HG03280 (cell line): ENCODE data around the gene TMEM179.
"Not testable (repeated sequence)": the region's sequence is repeated elsewhere in the genome, so short reads cannot be mapped to it uniquely, and the experiment has no call there.

Experiments
- ATAC-seq: cut with Tn5 transposase; IDR thresholded peaks from one replicate; pipeline ENCODE4 v1.9.1; 2021; ENCODE audit warnings: mild to moderate bottlenecking, moderate library complexity; ENCODE audit not compliant: unreplicated experiment

TMEM179 gene

DNA sequence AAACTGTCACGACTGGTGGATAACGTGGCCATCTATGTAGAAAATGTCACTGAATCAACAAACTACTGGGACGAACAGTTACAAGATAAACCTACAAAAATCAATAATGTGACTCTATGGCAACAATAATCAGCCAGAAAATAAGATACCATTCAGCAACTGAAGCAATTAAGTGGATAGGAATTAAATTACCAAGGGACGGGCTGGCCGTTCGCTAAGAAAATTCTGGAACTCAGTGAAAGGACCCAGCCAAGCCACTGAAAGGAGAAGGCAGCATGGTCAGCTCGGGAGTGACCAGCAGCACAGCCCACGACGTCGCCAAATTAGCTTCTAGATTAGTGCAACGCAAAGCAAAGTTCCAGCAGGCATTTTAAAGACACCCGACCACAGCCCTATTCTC is 33.6 kb upstream of the TMEM179 start:
- no peak for ATAC-seq

DNA sequence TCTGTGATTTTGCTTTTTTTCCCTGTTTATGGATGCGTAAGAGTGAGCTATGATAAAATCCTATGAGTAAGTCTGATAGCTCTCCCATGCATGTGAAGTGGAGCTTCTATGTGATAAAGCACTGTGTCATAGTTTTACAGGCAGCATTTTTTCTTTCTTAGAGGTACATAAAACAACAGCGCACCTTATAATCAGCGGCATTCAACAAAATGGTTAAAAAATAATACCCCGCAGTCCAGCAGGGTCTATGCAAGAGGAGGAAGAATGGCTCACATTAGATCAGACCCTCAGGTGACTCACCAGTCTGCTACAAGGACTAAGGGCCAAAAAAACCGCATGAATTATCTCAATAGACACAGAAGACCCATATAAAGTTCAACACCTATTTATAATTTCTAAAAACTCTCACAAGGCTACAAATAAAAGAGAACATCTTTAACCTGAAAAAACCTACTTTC is 33.0 kb upstream of the TMEM179 start:
- no peak for ATAC-seq

DNA sequence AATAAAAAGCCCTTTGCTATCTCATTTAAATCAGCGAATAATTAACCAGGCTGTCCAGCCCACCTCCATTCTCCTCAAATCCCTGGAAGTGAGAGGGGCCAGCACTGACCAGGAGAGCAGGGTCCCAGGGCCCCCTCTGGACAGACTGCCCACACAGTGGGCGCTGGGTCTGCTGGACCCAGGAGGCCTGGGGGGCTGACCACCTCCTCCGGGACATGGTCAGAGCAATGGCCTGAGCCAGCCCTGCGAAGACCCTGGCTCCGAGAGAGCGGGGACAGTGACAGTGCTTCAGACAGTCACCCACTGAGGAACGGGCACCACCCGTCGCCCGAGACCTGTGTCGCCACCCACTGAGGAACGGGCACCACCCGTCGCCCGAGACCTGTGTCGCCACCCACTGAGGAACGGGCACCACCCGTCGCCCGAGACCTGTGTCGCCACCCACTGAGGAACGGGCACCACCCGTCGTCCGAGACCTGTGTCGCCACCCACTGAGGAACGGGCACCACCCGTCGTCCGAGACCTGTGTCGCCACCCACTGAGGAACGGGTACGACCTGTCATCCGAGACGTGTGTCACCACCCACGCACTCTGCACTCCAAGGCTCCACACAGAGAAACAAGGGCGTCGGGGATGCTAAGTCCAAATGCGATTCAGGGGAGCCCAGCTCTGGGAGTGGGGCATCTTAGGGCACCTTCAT is 32.4 kb upstream of the TMEM179 start:
- ATAC-seq, result not testable (repeated sequence)

DNA sequence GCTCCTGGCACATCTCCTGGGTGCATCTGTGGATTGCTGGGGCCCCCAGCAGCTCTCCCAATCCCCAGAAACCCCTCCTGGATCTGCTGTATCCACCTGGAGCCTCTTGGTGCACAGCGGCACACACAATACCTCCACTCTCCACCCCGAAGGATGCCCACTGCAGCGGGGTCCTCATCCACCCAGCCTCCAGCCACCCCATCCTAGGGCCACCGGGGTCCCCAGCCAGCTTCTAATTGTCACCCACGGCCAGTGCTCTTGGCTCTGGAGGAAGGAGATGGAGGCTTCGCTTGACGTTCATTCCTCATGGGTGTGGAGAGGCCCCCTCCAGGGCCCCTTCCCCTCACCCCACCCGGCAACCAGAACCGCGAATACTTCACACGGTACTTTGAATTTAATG is 31.6 kb upstream of the TMEM179 start:
- ATAC-seq, result no peak

DNA sequence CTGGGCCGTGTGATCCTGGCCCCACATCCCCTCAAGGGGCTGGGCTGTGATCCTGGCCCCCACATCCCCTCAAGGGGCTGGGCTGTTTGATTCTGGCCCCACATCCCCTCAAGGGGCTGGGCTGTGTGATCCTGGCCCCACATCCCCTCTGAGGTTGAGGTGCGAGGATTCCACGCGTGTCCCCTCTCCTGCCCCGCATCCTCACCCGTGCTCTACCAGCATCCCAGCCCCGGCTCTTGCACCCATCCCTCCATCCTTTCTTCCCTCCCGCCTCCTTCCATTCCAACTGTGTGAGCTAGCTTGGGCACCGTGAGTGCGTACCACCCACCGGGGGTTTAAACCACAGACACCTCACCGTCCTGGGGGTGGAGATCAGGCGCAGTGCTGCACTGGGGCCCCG is 31.1 kb upstream of the TMEM179 start:
- no peak for ATAC-seq

DNA sequence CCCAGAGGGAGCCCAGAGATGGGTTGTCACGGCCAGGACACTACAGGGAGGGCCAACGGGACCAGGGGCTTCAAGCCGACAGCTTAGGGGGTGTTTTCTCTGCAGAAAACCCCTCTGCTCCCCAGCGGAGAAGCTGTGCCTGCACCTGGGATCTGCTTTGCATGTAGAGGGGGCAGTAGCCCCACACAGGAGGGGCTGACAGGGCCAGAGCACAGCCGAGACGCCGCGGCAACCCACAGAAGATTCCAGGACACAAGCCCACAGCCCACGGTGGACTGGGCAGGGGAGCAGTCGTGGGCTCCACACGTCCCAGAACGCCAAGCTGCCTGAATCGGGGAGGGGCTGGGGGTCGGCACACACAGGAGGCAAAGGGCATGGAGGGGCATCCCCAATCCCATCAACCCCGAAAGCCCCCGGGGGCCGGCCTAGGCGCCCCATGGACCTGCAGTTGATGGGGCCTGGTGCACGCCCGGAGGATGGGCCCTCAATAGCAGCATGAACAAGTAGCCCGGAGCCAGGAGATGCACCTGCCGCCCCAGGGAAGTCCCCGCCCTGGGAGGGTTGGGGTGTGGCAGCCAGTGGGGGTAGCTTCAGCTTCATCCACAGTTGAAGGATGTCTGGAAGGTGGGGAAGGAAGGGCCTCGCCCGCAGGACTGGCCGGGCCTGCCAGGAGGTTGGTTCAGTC is 30.5 kb upstream of the TMEM179 start:
- ATAC-seq, result no peak

DNA sequence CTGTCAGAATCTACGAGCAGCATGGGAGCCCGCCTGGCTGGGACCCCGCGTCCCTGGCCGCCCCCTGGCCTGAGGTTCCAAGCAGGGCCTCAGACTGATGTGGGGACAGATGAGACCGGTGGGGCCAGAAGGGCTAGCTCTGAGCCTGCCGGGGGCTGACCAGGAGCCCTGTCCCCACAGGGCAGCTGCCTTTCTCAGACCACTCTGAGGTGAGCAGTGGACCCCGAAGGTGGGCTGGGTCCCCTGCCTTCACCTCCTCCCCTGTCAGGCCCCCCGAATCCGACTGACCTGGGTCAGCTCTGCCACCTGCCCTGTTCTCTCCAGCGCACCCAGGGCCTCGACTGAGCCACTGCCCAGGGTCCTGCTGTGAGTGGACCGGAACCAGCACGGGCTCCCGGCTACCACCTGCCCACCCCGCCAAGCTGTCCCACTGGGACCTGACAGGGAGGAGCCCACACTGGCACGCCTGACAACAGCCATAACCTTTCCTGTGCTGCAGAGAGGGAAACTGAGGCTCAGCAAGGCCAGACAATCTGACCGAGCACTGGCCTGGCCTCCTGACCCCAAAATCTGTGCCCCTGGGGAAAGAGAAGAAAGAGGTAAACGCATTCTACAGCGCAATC is 29.7 kb upstream of the TMEM179 start:
- no peak for ATAC-seq

DNA sequence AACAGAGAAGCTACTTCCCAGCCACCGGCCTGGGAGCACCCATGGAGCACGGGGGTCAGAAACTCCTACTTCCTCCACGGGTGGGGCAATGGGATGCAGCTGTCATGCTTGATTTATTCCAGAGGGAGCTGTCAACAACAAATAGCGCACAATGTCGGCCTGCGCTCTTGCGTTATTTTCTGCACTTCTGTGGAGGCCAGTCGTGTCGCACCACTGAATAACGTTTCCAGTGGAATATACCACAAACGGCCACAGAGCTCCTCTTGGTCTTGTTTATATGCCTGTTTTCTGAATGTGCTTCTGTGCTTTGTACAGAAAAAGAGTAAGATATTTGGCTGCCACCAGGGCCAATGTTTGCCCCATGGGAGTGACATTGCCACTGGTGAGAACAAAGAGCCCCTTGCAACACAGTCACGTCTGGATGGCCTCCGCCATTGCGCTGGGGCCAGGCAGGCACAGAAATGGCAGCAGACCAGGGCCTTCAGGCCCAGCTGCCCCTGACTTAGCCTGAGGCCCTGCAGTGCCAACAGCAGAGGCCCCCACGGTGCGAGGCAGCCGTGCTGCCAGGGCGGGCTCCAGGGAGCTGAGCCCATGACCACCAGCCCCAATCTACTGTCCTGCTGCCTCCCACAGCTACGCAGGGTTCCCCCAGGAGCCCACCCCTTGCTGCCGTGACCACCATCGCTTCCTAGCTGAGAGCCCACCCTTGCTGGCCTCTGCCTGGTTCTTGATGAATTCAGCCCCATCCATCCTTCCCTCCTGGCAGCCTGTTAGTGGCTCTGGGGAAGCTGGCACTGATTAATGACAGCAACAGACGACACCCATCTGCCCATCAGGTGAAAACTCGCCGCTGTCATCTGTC is 28.9 kb upstream of the TMEM179 start:
- ATAC-seq, result no peak

DNA sequence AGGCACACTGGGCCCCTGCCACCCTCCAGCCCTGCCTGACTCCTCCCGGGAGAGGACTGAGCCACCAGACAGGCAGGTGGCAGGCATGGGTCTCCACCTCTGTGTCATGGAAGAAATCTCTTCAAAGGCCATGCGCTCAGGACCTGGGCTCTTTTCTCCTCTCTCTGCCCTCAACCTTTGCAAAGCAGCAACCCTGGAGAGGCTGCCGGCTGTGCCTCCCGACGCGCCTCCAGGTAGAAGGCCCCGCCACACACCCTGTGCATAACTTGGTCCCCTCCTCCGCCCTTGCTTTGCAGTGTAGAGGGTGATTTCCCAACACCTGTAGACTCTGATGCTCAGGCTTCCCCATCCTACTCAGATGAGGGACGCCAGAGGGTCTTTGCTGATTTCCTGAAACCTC is 28.2 kb upstream of the TMEM179 start:
- ATAC-seq, result no peak

DNA sequence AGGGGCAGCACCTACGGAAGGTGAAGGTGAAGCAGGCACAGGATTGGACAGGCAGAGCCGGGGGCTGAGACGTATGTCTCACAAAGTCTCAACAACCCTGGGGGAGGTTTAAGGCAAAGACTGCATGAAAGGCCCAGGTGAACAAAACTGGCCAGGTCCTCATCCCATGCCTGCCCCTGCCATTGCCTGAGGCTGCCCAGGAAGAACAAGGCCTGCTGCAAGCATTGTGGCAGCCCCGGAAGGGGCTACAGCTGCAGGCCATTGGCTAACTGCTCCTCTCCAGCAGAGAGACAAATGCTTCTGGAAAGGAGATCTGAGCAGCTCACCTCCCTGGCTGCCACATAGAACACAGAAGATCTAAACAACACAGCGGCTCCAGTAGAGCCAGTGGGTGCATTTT is 20.4 kb upstream of the TMEM179 start:
- no peak for ATAC-seq

DNA sequence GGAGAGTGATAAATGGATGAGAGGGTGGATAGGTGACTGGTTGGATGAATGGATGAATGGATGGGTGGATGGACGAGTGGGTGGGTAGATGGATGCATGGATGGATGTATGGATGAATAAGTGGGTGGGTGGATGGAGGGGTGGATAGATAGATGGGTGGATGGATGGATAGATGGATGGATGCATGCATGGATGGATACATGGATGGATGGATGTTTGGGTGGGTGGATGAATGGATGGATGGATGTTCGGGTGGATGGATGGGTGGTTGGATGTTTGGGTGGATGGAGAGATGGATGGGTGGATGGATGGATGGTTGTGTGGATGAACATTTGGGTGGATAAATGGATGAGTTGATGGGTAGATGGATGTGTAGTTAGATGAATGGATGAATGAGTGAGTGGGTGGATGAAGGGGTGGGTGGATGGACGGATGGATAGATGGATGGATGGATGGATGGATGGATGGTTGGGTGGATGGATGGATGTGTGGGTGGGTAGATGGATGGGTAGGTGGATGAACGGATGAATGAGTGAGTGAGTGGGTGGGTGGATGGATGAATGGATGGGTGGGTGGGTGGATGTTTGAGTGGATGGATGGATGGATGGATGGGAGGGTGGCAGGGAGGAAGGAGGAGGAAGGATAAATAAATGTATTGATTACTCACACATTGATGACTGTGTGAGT is 9.7 kb upstream of the TMEM179 start:
- no peak for ATAC-seq

DNA sequence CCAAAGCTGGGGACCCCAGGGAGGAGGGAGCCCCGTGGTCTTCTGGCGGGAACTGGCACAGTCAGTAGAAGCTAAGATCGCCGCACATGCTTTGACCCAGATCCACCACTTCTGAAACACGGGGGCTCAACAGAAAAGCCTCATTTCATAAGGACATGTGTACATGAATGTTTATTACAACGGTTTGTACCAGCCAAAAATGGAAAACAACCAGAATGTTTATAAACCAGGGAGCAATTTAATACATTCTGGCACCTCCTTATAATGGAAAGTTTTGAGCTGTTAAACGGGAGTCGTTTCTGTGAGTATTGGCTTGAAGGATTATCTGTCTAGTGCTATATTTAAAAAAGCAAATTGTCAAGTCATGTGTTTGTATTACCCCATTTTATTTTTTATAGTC is 7.3 kb upstream of the TMEM179 start:
- no peak for ATAC-seq

DNA sequence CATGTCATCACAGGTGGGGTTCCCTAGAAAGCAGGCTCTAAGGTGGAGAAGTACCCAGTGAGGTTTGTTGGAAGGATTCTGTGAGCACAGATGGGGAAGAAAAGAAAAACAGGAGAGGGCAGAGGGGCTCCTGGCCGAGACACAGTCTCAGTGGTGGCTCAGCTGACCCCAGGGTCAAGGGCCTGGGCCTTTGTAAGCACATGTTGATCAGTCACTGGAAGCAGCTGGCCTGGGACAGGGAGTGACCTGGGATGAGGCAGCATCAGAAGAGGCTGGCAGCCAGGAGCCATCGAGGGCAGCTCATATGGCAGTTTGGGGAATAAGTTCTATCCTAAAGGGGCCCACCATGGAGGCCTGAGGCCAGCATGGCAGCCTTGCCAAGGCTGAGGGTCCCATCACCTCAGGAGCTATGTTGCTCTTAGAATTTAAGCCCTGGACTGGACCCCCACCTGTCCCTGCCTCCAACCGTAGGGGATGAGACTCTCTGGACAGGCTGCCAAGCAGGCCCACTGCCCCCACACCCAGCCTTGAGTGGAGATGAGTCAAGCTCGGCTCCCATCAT is 6.3 kb upstream of the TMEM179 start:
- no peak for ATAC-seq

DNA sequence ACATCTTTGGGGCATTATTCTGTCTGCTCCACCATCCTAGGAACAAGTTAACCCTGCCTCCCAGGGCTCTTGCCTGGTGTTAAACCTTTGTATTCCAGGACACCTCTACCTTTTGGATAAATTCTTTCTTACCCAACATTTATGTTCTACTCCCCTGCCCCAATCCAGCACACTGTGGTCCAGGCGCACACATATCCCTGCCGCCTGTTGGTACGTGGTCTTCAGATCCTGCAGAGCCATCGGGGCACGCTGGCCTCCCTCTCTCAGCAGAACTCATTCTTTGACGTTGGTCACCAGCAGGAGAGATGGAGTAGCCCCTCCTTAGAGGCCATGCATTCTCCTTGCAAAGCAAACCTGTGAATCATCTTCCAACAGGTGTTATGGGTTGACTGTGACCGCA is 5.1 kb upstream of the TMEM179 start:
- no peak for ATAC-seq

DNA sequence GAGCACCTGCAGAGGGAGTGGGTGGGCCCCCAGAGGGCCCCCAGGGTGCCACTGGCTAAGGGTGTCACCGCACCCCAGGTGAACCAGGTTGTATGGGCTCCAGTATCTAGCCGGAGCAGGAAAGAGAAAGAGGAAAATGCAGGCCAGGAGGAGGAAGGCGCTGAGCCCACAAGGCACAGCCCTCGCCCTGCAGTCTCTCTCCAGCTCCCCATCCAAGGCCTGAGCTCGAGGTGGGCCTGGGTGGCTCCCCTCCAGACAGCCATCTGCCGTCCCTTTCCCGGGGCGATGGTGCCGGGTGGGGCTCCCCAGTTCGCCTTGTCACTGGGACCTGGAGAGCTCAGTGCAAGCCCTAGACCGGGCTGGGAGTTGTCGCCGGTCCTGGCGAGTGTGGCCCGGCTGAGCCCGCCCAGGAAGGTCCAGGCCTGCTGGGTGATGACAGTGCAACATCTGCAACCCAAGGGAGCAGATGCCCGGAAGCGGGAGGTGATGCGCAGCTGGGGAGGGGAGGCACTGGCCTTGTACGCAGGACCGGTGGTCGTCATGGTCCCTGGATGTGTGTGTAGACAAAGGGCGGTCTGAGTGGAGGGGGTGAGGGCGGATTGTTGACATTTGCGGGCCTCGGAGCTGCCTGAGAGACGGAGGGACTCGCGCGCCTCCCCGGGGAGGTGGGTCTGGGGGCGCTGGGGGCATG is 716 bp downstream of the TMEM179 start:
- ATAC-seq, result no peak

DNA sequence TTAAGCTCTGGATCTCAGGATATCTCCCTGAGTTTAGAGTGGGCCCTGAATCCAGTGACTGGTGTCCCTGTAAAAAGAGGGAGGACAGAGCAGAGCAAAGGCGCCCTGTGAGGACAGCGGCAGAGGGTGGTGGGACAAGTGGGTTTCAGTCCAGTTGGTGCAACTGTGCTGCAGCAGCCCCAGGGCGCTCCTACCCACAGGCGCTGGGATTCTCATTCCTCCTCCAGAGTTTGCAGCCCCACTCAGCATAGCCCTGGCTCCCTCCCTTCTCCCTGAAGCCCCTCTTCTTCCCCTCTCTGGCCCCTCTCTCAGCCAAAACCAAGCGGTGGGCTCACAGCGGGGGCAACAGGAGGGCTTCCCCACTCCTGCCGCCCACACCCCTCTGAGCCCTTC is 1.6 kb downstream of the TMEM179 start:
- no peak for ATAC-seq

DNA sequence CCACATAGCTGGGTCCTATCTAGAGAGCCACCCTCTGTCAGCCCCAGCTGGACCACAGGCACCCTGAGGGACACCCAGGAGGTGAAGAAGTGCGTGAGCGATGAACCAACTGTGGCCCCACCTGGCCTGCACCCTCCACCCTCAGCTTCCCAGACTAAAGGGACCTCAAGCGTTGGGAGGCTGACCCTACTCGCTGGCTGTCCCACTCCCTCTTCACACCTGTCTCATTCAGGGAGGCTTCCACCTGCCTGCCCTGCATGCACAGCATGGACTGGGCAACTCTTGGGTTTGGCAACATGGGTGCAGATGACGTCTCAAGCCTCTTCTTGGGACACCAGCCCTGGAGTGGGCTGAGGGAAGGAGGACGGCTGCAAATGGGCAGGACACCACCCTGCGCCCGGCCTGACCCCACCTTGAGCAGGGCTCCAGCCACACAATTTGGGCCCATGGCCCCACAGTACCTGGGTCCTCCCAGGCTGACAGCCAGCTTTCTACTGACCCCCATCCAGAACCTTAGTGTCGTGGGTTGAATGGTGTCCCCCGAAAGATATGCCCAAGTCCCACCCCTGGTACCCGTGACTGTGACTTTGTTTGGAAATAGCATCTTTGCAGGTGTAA is 2.1 kb downstream of the TMEM179 start:
- no peak for ATAC-seq

DNA sequence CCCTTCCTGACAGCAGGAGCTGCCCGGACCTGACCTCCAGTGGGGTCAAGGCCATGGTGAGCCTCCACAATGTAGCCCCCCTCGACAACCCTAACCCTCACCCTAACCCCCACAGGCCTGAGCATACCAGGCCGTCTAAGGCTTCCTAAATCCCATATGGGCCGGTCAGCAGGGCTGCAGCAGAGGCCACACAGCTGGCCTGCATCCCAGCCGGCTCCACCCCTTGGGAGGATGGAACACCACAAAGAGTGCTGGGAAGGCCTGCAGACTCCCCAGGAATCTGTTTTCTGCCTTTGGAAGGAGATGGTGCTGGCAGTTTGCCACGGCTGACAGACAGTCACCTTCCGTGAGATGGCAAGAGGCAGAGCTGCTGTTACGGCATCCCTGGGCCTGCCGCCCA is 2.8 kb downstream of the TMEM179 start:
- no peak for ATAC-seq

DNA sequence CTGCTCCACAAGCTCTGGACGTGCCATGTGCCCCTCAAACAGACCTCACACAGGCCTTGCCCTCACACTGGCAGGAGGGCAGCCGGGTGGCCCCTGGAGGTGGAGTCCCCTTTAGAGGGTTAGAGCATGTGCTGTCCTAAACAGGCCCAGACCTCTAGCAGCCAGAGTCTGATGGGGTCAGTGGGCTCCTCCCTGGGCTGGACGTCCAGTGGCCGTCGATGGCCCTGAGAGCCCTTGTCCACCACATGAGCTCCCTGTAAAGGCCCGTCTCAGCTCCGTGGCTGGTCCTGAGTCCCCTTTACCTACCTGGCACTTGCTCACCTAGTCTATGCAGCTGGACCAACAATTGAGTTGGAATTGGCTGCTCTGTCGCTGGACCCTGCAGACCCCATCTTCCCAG is 3.8 kb downstream of the TMEM179 start:
- no peak for ATAC-seq
